A673 (cell line): Measurements from ENCODE around the gene HIP1R. TPM values are rescaled to one million over a fixed set of nuclear protein-coding genes. Genes with fewer than 3 reads are reported as not detected.

Source experiments
- BruUV-seq: library from RNA; stranded (reverse); fragments of 400-500 nt; replicated peaks from 2 replicates; lab custom pipeline; 2021; lab: Mats Ljungman, UMichigan
- CTCF ChIA-PET: fragments of 300-600 bp; sonication (Branson Sonifier 250); formaldehyde crosslinking; loops from one replicate; lab custom pipeline; 2022; ENCODE audit warnings: antibody characterized with exemption; lab: Charles Lee
- POLR2A ChIA-PET: fragments of 300-600 bp; sonication (Branson Sonifier 250); formaldehyde crosslinking; loops from one replicate; lab custom pipeline; 2022; ENCODE audit warnings: antibody characterized with exemption; ENCODE audit not compliant: low non-redundant PET; lab: Charles Lee
- DNase-seq: peaks from one replicate; pipeline ENCODE4 v3.0.0-alpha.2; 2015; ENCODE audit warnings: low spot score
- H3K27ac ChIP-seq: fragments of 200-600 bp; sonication (generic); 2 replicates; pipeline ENCODE4 v1.5.1; 2016; ENCODE audit warnings: mixed run types, low read depth, mild to moderate bottlenecking, mixed read lengths, antibody characterized with exemption, low read length; ENCODE audit not compliant: poor library complexity, severe bottlenecking
- H3K27me3 ChIP-seq: fragments of 200-600 bp; sonication (generic); replicated peaks from 2 replicates; pipeline ENCODE4 v1.6.1; 2017; ENCODE audit warnings: mixed run types, low read depth, mild to moderate bottlenecking, mixed read lengths, antibody characterized with exemption, low read length; ENCODE audit not compliant: insufficient read depth, poor library complexity
- H3K36me3 ChIP-seq: fragments of 200-600 bp; sonication (generic); 2 replicates; pipeline ENCODE4 v1.6.1; 2016; ENCODE audit warnings: mixed run types, mild to moderate bottlenecking, mixed read lengths, antibody characterized with exemption, low read length; ENCODE audit not compliant: insufficient read depth, poor library complexity, severe bottlenecking
- H3K4me1 ChIP-seq: fragments of 200-600 bp; sonication (generic); 2 replicates; pipeline ENCODE4 v1.6.1; 2017; ENCODE audit warnings: mixed run types, mild to moderate bottlenecking, mixed read lengths, antibody characterized with exemption, low read length; ENCODE audit not compliant: insufficient read depth, poor library complexity, severe bottlenecking
- H3K4me3 ChIP-seq: fragments of 200-600 bp; sonication (generic); 2 replicates; pipeline ENCODE4 v1.5.1; 2016; ENCODE audit warnings: low read depth, mixed run types, mild to moderate bottlenecking, mixed read lengths, low read length; ENCODE audit not compliant: poor library complexity, severe bottlenecking
- H3K9me3 ChIP-seq: fragments of 200-600 bp; sonication (generic); 2 replicates; pipeline ENCODE4 v1.6.1; 2016; ENCODE audit warnings: mixed run types, low read depth, mild to moderate bottlenecking, mixed read lengths, antibody characterized with exemption, low read length; ENCODE audit not compliant: poor library complexity, severe bottlenecking
- CTCF ChIP-seq: fragments of 300-800, 200-600 bp; sonication (generic); conservative IDR thresholded peaks from 2 replicates; pipeline ENCODE4 v1.5.1; 2017; ENCODE audit warnings: low read depth, mild to moderate bottlenecking, antibody characterized with exemption, low read length, moderate library complexity, mixed read lengths
- EZH2 ChIP-seq: fragments of 200-600 bp; sonication (generic); IDR thresholded peaks from 2 replicates; pipeline ENCODE4 v1.6.1; 2017; ENCODE audit warnings: borderline replicate concordance, low read depth, mild to moderate bottlenecking, mixed read lengths, antibody characterized with exemption, low read length; ENCODE audit not compliant: poor library complexity, severe bottlenecking
- intact Hi-C: fragments of 100-400 bp; cut with micrococcal nuclease; formaldehyde crosslinking; loops from one replicate; pipeline ENCODE4 v1.10.0; 2022; ENCODE audit not compliant: unreplicated experiment
- total RNA-seq: library from RNA; stranded (reverse); gene quantifications from 2 replicates; pipeline ENCODE4 v1.2.3, GENCODE V29; 2021

The HIP1R gene
- total RNA-seq, 1 experiment from 2014 or later = 30.4 TPM

- ChIA-PET CTCF (no interaction called here), POLR2A (interaction anchor here (0.6 kb wide), 1 partner anchor 42 kb away, joined by 3 read pairs; no protein-coding TSS in a partner anchor)
- intact Hi-C loops = no loop called here
These were observed 47.8 kb downstream of the HIP1R start for GRCh38 chr12:122882908-122883558.

GRCh38 chr12:122884091-122884826, 49.0 kb downstream of the HIP1R start:
- intact Hi-C loops = no loop called here
- peaks cover 54% of the 10 kb centered on the region for H3K4me1 ChIP-seq

More at GRCh38 chr12:122882908-122883558, 47.8 kb downstream of the HIP1R start:
- BruUV-seq = no TSS peak
- no peak overlapping the region for H3K4me3 ChIP-seq
- no peaks in the 10 kb centered on the region for H3K9me3 ChIP-seq
- no peaks in the 10 kb centered on the region for H3K36me3 ChIP-seq
- H3K4me1 ChIP-seq = peaks cover 43% of the 10 kb centered on the region
- H3K27ac ChIP-seq = no peak overlapping the region
- DNase-seq = no peak
- no peaks in the 10 kb centered on the region for H3K27me3 ChIP-seq
- TF ChIP-seq EZH2 (no peak), CTCF (no peak)

GRCh38 chr12:122884860-122885259, 49.6 kb downstream of the HIP1R start:
- ChIA-PET POLR2A (no interaction called here), CTCF (no interaction called here)
- TF ChIP-seq CTCF = no peak
- TF ChIP-seq EZH2 = no peak
- Histone ChIP-seq H3K36me3 (no peaks in the 10 kb centered on the region), H3K27ac (no peak overlapping the region), H3K4me3 (no peak overlapping the region), H3K27me3 (no peaks in the 10 kb centered on the region), H3K4me1 (peaks cover 54% of the 10 kb centered on the region), H3K9me3 (no peaks in the 10 kb centered on the region)
- no peak for DNase-seq
- no TSS peak for BruUV-seq
- intact Hi-C loops = no loop called here

More at GRCh38 chr12:122884091-122884826, 49.0 kb downstream of the HIP1R start:
- no peak for TF ChIP-seq EZH2
- TF ChIP-seq CTCF = no peak
- no TSS peak for BruUV-seq
- Histone ChIP-seq H3K9me3 (no peaks in the 10 kb centered on the region), H3K4me3 (no peak overlapping the region), H3K36me3 (no peaks in the 10 kb centered on the region), H3K27me3 (no peaks in the 10 kb centered on the region), H3K27ac (no peak overlapping the region)
- CTCF ChIA-PET = no interaction called here
- POLR2A ChIA-PET = no interaction called here
- no peak for DNase-seq
